D721Med (cell line): ENCODE data around the gene TJP3.

Experiments
- DNase-seq: peaks from one replicate; pipeline ENCODE4 v3.0.0; 2011; ENCODE audit warnings: low spot score; ENCODE audit not compliant: insufficient read length
- FAIRE-seq: peaks from 2 replicates; lab custom pipeline; 2011; peaks lifted over from hg19 to GRCh38; lab: Jason Lieb, UNC
- TF ChIP-seq, protein P1 (sequence below): IDR thresholded peaks from 2 replicates; pipeline ENCODE4 v1.5.1; 2012; ENCODE audit warnings: mild to moderate bottlenecking, control low read depth; ENCODE audit not compliant: insufficient read depth; ENCODE audit errors: missing control alignments

TJP3 gene

DNA sequence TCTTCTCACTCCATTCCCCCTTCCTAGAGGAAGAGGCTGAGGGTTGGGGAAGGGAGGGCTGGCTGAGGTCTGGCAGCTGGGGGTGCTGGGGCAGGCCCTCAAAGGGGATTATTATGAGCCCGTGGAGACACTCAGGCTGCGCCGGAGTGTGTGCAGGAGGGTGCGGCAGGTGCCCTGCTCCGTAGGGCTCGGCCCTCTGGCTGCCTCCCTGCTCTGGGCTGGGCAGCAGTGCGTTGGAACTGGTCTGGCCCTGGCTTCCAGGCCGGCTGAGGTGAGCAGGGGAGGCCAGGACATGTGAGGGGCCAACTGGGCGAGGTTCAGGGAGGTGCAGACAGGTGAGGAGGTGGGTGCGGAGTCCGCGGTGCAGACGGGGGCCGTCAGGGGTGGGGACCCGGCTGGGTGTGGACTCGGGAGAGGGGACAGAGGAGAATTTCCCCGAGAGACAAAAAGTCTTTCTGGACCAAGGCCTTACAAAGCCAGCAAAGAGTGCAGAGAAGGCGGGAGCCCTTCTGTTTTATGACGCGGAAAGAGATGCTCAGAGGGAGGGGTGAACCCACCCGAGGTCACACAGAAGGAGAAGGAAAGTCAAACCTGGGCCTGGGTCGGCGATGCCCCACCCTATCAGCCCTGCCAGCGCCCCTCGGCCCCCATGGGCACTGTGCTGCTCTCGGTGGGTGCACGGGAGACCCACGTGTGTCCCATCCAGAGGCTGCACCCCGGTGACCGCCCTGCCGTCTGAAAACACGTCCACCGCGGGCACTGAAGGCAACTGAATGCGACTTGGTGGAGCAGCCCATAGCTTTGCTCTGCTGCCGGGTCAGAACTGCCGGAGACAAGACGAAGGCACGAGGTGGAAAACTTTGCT is 38.9 kb upstream of the TJP3 start:
- no peak for FAIRE-seq
- DNase-seq = peak; percentile 80
- TF ChIP-seq, protein P1, sequence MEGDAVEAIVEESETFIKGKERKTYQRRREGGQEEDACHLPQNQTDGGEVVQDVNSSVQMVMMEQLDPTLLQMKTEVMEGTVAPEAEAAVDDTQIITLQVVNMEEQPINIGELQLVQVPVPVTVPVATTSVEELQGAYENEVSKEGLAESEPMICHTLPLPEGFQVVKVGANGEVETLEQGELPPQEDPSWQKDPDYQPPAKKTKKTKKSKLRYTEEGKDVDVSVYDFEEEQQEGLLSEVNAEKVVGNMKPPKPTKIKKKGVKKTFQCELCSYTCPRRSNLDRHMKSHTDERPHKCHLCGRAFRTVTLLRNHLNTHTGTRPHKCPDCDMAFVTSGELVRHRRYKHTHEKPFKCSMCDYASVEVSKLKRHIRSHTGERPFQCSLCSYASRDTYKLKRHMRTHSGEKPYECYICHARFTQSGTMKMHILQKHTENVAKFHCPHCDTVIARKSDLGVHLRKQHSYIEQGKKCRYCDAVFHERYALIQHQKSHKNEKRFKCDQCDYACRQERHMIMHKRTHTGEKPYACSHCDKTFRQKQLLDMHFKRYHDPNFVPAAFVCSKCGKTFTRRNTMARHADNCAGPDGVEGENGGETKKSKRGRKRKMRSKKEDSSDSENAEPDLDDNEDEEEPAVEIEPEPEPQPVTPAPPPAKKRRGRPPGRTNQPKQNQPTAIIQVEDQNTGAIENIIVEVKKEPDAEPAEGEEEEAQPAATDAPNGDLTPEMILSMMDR = no peak

DNA sequence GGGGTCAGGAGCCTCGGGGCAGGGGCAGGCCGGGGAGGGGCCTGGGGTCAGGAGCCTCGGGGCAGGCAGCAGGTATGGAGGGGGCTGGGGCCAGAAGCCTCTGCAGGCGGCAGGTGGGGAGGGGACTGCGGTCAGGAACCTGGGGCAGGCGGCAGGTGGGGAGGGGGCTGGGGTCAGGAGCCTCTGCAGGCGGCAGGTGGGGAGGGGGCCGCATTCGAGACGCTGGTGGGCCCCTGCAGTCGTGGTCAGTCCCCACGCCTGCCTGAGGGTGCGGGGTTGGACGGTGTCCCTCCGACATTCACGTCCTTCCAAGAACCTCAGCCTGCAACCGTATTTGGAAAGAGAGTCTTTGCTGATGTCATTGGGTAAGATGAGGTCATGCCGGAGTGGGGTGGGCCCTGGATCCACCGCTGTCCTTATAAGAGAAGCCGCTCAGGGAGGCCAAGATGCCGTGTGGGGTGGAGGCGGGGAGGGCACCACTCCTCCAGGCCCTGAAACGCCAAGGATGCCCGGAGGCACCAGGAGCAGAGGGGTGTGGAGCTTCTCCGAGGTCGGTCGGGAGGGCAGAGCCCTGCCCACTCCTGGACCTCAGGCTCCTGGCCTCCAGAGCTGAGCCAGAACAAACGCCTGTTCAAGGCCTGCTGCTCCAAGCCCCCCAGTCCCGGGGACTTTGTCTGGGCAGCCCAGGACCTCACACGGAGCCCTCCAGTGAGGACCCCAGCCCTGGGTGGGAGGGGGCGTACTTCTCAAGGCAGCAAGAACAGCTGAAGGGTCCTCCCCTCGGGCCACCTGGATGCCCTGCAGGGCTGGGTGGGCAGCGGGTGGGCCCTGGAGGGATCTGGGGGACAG is 38.0 kb upstream of the TJP3 start:
- FAIRE-seq (no peak), DNase-seq (no peak)
- TF ChIP-seq, protein P1 = no peak

DNA sequence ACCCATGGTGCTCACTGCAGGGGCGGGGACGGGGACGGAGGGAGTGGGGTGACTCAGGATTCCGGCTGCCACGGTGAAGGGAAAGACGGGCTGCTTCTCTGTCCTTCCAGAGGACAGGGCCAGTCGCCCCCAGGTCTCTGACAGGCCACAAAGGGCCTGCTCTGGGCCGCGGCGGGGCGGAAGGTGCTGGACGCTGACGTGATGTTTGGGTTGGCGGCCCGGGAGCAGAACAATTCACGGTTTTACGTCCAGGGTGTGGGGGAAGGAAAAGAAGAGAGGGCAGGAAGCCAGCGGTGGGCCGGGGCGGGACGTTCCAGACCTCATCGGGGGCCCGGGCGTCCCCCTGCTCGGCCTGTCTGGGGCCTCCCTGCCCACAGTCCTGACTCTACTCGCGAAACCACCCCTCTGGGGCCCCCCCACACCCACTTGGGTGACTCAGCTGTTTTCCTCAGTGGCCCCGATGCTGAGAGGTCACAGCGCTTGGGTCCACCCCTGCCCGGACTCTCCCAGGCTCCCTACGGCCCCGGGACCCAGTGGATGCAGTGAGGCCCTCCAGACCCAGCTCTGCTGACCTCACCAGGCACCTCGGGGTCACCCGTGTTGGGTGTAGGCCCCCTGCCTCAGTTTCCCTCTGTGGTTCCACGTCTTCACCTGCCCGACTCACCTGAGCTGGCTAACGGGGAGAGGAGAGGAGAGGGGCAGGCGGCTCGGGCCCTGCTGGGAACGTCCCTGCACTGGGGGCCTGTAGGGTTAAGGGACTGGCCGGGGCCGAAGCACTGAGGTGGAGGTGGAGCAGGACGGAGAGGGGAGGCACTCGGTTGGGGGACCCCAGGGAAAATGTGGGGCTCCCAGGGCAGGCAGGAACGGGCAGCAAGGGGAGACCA is 37.1 kb upstream of the TJP3 start:
- DNase-seq (no peak), FAIRE-seq (no peak)
- TF ChIP-seq, protein P1 = no peak

DNA sequence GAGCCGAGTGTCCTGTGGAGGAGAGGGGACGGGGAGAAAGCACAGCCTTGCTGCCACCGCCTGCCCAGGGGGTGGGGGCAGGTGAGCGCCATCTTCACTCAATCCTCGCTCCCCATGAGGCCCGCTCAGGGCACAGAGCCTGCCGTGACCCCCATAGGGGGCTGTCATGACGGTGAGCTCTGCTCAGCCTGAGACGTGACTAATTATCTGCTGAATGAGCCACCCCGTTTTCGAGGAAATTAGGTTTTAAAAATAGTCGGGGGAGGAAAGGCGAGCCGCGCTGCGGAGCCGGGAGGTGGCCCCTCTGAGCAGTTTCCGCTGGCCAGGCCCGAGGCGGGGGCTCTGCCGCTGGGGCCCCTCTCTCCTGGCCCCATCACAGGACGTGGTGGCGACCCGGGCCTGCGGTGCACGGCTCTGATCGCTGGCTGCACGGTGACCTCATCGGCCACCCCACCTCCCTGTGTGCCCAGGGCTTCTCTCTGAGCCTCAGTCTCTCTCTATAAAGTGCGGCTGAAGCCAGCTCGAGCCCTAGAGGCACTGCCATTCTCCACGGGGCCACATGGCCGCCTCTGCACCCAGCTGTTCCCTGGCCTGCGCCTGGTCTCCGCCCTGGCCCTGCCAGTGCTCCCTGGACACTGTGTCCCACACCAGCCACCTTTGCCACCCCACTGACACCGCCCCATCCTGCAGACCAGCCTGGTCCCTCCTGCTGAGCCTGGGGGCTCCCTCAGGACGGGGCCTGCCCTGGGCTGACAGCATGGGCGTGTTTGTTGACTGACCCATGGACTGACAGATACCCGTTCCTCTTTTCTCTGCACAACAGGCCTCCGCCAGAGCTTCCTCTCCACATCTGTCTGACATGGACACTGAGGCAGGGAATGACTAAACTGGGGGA is 36.3 kb upstream of the TJP3 start:
- TF ChIP-seq, protein P1 = no peak
- DNase-seq (no peak), FAIRE-seq (no peak)

DNA sequence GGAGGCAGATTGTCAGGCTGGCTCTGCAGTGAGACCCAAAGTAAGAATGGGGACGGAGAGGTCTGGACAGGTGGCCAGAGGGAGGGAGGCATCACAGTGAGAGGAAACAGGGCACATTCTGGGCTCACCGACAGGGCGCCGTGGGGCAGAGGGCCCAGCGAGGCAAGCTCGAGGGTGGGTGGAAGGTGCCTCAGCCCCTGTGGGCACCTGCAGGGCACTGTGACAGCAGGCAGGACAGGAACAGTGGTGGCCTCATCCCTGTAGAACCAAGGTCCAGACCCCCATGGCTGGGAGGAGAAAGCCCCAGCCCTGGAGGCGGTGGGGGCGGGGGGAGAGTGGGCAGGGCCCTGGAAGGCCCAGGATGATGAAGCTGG is 35.6 kb upstream of the TJP3 start:
- TF ChIP-seq, protein P1 = no peak
- no peak for FAIRE-seq
- no peak for DNase-seq

DNA sequence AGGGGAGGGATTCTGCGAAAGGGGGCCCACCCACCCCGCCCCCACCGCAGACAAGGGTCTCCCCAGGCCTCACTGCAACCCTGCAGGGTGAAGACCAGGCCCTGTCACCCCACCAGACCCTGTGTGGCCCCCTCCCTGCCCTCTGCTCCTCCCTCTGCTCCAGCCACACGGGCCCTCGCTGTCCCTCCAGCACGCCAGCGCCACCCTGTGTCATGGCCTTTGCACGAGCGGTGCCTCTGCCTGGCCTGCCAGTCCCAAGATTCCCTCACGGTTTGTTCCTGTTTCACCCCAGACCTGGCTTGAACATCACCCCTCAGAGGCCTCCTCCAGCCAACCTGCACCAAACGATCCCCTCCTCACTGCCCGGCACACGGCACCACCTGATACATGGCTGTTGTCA is 35.2 kb upstream of the TJP3 start:
- FAIRE-seq (no peak), DNase-seq (no peak)
- TF ChIP-seq, protein P1 = no peak
